ENCODE measurements around the gene TMBIM1. TPM values are rescaled to one million over a fixed set of nuclear protein-coding genes. Genes with fewer than 3 reads are reported as not detected.

The TMBIM1 gene
- total RNA-seq, 2 experiments from 2014 or later, result 82.9 to 86.4 TPM

DNA sequence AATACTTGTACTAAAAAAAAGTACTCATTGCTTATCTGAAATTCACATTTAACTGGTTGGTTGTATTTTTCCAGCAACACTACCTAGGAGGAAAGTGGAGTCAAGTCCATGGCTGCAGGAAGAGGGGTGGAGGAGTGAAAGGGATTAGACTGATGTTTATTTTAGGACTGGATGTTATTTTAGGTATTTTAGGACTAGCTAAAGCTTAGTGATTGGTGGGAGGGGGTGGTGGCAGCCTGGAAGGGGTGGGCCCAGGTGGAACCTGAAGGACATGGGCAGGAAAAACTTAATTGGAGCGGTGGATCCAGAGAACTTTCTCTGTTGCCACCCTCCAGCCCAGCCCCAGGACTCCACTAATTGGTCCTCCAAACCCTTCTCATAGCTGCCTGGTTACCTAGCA lies 3.9 kb upstream of the TMBIM1 start:
- CTCF ChIA-PET, result interaction anchor here (0.6 to 1.7 kb wide), 2 partner anchors 21 to 60 kb away, joined by 3 to 5 read pairs; partner anchors contain the start of gene CATIP
- POLR2A ChIA-PET, result interaction anchor here (0.6 kb wide), 1 partner anchor 70 kb away, joined by 10 read pairs; no protein-coding TSS in a partner anchor

DNA sequence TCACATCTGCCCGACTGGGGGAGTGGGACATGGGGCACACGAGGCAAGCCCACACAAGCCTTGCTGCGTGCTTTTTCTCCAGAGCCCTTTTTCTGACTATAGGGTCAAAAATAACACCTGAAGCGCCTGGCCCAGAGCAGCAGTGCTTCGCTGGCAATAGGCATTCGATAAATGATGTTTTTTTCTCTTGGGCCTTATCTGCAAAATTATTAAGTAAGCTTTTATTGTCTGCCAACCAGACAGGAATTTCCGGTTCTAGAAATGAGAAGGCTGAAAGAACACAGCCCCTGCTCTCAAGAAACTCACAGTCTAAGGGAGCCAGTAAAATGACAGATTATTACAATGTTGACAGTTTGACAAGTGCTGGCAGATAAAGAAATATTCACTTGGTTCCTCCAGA lies 2.7 kb upstream of the TMBIM1 start:
- ChIA-PET CTCF (interaction anchor here (0.7 to 1.7 kb wide), 3 partner anchors 21 to 65 kb away, joined by 4 to 5 read pairs (median 5); partner anchors contain the start of gene CATIP), POLR2A (no interaction called here)

DNA sequence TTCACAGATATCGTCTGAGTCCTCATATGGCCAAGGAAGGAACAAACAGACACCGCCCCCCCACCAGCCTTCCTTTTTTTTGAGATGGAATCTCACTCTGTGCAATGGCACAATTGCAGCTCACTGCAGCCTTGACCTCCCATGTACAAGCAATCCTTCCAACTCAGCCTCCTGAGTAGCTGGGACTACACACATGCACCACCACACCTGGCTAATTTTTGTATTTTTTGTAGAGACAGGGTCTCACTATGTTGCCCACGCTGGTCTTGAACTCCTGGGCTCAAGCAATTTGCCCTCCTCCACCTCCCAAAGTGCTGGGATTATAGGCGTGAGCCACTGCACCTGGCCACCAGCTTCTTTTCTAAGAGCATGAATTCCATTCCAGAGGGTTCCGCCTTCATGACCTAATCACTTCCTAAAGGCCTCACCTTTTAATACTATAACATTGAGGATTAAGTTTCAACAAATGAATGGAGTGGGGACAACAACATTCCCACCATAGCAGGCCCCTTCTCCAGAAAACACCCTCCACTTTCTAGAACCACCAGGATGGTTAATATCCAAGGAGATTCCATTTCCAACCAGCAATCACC lies 2.2 kb upstream of the TMBIM1 start:
- ChIA-PET POLR2A (no interaction called here), CTCF (interaction anchor here (1.1 to 1.7 kb wide), 2 partner anchors 21 to 62 kb away, joined by 5 read pairs; partner anchors contain the start of gene CATIP)

DNA sequence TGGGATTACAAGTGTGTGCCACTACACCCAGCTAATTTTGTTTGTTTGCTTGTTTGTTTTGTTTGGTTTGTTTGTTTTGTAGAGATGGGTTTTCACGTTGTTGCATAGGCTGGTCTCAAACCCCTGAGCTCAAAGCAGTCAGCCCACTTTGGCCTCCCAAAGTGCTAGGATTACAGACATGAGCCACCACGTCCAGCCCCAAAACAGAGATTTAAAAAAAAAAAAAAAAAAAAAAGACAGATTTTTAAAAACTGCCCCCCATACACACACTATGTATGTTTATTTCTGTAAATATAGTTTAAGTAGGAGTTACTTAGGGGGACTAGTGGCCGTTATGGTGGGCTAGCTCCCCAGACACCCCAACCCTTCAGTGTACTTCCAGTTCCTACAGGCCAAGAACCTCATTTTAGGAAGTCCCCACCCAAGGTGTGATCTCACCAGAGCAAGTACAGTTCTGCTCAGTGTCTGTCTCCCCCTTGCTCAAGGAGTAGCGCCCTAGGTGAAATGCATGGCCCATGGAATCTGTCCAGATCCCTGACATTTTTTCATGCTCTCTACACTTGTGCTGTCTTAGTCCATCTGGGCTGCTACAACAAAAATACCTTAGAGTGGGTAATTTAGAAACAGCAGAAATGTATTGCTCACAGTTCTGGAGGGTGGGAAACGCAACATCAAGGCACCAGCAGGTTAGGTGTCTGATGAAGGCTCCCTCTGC lies 1.6 kb upstream of the TMBIM1 start:
- ChIA-PET POLR2A (no interaction called here), CTCF (interaction anchor here (0.5 to 0.8 kb wide), 7 partner anchors 19 to 339 kb away, joined by 3 to 5 read pairs (median 4); no protein-coding TSS in a partner anchor)

DNA sequence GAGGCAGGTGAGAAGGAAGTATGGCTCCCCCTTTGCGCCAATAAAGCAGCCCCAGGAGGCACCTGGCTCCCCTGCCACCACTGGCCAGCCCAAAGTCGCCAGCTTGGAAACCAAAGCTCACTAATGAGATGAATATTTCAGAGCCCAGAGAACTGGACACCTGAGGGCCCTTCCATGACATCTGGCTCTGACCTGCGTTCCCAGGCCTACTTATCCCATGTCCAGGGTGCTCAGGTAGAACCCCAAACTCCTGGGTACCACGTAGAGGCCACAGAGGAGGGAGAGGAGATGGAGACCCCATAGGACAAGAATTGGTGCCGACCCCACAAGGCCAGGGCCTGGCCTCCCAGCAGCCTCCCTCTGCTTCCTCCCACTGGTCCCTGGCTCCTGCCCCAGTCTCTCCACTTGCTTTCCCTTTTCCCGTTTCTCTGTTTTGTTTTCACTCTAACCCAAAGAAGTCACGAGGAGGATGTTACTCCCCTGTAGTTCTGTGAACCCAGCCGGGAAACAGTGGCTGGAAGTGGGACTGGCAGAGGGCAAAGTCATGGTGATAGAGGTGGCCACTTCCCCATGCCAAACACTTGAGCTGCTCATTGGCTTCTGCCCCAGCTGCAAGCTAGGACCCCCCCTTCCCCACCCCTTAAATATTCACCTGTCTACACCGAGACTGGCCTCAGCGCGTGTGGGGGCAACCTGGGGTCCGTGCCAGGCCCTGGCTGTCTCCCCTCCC lies 820 bp downstream of the TMBIM1 start:
- ChIA-PET POLR2A (interaction anchor here (1.3 kb wide), 1 partner anchor 21 kb away, joined by 5 read pairs; the partner anchor contains the start of genes AAMP and PNKD), CTCF (interaction anchor here (0.6 to 4.2 kb wide), 5 partner anchors 10 to 244 kb away, joined by 3 to 43 read pairs (median 4); partner anchors contain the start of genes AAMP, CTDSP1 and PNKD)

DNA sequence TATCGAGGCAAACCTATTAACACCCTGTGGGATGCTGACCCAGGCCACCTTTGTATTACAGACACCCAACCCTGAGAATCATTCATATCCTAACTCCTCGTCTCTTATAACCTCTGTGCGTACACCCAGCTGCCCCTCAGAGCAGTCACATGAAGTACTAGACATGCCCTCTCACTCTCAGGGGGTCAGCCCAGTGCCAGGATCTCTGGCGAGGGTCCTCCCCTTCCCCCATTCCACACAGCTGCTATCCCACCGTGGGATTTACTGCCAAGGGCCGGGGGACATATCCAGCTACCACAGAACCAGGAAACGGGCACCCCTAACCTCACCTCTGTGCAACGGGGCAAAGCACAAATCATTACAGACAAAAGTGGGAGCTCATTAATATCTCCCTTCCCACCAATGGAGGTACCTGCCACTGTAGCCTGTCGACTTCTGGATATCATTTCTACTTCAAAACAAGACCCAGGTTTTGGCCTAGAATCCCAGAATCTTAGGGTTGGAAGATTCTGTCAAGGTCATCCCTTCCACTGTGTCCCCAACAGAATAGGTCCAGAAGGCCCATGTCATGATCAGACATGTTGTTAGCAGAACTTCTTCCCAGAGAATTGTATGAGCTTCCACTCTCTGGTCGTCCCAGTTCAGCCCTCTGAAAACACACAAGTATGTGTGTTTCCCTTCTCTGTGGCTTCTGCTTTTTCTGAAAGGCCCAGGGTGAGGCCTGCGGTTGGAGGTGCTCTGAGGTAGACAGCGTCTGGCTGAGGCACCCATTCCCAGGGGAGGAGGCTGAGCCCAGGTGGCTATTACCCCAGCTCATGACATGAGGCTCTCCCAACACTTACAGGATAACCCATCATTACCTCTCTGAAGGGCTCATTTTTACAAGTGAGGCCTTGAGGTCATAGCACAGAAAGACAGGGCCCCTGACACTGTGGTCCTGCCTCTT lies 1.7 kb downstream of the TMBIM1 start:
- ChIA-PET POLR2A (interaction anchor here (0.6 to 1.3 kb wide), 2 partner anchors 20 to 292 kb away, joined by 4 to 5 read pairs; partner anchors contain the start of genes AAMP and PNKD), CTCF (interaction anchor here (0.9 to 4.2 kb wide), 4 partner anchors 11 to 109 kb away, joined by 3 to 43 read pairs (median 6); partner anchors contain the start of genes AAMP, CTDSP1 and PNKD)

DNA sequence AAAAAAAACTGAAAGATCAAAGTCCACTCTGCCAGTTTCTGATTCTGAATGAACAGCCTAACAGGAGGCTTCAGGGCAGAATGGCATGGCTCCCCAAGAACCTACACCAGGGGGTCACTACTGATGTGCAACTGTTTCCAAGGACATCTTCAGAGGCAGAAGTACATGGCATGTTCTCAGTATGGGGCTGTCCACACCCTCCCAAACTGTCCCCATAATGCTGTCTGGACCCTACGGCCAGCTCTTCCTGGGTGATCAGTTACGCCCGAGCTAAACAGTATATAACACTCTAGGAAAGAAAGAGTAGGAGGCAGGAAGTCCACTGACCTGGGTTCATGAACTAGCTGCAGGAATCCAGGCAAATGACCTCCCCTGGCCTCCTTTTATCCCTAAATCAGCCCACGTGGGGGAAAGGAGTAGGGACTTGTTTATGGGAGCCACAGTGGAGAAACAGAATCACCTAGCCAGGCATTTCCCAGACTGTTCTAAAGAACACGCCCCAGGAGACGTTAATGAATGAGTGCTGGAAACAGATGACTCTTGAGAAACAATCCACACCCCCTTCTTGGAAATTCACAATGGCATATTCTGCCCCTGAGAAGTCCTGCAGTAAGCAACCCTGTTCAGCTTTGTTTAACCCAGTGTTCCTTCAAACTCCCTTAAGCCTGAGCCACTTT lies 2.5 kb downstream of the TMBIM1 start:
- ChIA-PET CTCF (interaction anchor here (1.8 to 4.2 kb wide), 2 partner anchors 12 to 18 kb away, joined by 8 to 43 read pairs; partner anchors contain the start of genes AAMP and PNKD), POLR2A (interaction anchor here (0.6 kb wide), 1 partner anchor 293 kb away, joined by 4 read pairs; no protein-coding TSS in a partner anchor)

DNA sequence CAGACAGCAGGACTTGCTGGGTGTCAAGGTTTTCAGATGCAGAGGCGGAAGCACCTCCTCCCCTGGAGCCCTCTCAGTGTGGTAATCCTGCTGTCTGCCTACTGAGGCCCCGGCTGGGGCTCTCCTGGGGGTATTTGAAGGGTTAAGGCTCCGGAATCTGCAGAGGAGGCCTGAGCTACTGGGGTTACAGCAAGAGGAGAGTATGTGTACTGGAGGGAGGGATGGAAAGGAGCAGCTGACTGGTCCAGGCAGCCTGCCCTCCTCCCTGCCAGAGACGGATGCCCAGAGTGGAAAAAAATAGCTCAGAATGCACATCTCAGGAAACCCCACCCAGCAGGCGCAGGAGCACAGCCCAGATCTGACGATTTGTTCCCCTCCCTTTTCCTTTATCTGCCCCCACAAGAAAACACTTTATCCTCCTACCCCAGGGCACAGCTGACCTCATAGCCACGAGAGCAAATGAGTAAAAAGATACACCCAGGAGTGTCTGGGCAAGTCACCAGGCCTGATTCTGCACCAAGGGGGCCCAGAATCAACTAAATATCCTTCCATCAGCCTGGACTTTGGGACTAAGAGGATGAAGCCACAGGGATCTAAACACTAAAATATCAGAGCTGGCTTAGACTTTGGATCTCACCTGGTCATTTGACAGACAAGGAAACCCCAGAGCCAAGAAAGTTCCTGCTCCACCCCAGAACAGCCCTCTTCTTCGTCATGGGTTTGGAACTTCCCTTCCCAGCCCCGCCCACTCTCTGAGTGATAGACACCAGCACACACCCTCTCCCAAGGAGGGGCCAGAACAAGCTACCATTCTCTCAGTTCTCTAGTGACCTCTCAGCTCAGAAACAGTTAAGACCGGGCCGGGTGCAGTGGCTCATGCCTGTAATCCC lies 5.5 kb downstream of the TMBIM1 start:
- ChIA-PET POLR2A (interaction anchor here (0.5 to 2.6 kb wide), 7 partner anchors 9 to 424 kb away, joined by 3 to 34 read pairs (median 3); partner anchors contain the start of genes AAMP, BCS1L, PNKD and TTLL4), CTCF (interaction anchor here (0.9 to 7.3 kb wide), 8 partner anchors 12 to 115 kb away, joined by 3 to 70 read pairs (median 4); partner anchors contain the start of genes AAMP, CATIP and PNKD)

DNA sequence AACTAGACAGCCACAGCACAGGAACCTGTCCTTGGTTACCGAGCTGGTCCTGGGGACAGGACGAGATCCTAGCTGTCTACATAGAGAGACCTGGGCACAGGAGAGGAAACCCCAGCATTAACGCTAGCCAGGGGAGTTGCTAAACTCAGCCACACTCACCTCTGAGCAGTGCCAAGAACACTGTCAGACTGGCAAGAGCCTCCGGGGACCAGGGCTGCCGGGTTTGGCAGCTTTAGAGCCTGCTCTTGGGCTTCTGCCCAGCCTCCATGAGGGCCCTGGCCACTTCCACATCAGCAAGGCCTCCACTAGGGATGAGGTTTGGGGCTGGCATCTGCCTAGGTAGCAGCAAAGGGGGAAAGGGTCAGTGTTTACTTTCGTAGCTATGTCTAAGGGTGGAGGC lies 6.7 kb downstream of the TMBIM1 start:
- POLR2A ChIA-PET, result interaction anchor here (2.1 to 2.6 kb wide), 2 partner anchors 15 to 111 kb away, joined by 5 to 34 read pairs; partner anchors contain the start of genes AAMP and PNKD
- CTCF ChIA-PET, result interaction anchor here (0.5 to 7.3 kb wide), 5 partner anchors 10 to 111 kb away, joined by 3 to 70 read pairs (median 4); partner anchors contain the start of genes AAMP and PNKD

DNA sequence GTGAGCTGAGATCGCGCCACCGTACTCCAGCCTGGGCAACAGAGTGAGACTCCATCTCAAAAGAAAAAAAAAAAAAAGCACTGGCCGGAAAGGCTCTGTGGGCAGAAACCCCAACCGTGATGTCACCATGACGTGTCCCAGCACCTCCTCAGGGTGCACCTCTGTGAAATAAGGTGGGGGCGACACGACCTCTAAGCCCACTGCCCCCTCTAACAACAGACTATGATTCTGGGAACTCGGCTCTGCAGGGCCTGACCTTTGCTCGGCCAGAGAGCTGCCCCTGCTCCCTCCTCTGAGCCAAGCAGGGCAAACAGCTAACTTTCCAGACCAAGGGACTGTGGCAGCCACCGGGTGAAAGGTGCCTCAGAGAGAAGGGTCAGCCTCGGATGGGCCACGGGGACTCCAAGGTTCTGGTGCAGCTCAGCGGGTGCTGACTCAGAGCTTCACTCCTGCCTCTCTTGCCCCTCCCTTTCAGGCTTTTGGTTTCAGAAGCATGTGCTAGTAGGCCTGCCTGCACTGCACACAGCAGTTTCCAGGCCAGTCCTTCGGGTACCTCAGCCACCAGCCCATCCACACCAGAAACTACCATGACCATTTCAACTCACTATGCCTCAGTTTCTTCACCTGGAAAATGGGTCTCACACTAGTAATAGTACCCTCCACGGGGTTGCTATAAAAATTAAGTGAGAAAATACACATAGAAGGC lies 8.0 kb downstream of the TMBIM1 start:
- POLR2A ChIA-PET, result interaction anchor here (0.8 to 1.0 kb wide), 3 partner anchors 11 to 64 kb away, joined by 3 read pairs; no protein-coding TSS in a partner anchor
- CTCF ChIA-PET, result interaction anchor here (0.5 to 7.3 kb wide), 5 partner anchors 9 to 1880 kb away, joined by 3 to 70 read pairs (median 4); partner anchors contain the start of genes AAMP, CATIP and PNKD

DNA sequence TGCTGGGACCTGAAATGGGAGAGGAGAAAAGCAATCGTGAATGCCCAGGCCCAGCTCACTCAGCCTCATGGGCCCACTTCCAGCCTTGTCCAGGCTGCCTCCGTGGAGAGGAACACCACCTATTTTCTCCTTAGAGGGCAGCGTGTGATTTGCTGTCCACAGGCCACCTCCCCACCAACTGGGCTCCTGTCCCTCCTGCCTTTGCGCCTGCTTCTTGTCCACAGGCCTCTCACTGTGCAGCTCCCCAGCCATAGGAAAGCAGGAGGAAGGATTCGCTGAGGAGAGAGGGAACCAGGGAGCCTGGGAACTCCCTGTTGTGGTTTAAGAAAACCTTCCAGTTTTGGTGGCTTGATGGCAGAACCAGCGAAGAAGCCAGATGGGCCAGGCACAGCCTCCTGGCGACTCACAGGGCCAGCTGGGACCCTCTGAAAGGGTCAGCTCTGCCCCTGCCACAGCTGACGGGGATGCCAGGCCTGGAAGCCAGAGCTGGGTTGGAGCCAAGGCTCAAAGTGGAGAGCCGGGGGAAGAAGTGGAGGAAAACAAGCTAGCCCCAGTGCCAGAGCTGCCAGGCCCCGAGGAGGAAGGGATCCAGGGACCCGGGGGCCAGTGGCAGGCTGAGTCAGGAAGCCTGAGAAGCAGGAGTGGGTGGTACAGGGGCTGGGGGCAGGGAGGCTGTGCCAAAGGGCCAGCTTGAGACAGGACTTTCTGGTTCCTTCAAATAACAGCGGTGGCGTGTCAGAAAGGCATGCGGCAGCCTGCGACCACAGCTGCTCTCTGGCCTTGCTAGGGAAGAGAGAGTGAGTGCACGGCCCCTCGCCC lies 9.9 kb downstream of the TMBIM1 start:
- ChIA-PET CTCF (interaction anchor here (0.9 to 7.3 kb wide), 2 partner anchors 11 to 19 kb away, joined by 3 to 70 read pairs; partner anchors contain the start of genes AAMP and PNKD), POLR2A (no interaction called here)

DNA sequence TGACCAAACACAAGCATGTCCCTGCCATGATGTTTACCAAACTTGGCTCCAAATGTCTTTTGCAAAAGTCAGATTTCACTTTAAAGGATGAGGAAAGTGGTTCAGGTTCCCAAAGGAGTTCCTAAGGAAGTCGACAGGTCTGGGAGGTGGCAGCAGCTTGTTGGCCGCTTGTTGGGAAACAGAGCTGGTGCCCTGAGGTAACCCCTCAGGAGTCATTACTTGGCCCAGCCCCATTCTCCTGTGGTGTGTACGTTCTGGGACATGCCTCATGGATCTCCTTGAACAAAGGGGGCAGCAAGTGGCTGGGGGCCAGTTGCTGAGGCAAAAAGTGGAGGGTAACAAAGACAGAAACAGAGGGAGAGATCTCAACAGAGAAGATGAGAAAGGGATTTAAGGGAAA lies 10.9 kb downstream of the TMBIM1 start:
- POLR2A ChIA-PET, result interaction anchor here (0.6 kb wide), 1 partner anchor 35 kb away, joined by 4 read pairs; no protein-coding TSS in a partner anchor
- CTCF ChIA-PET, result interaction anchor here (7.3 kb wide), 1 partner anchor 10 kb away, joined by 70 read pairs; the partner anchor contains the start of genes AAMP and PNKD

DNA sequence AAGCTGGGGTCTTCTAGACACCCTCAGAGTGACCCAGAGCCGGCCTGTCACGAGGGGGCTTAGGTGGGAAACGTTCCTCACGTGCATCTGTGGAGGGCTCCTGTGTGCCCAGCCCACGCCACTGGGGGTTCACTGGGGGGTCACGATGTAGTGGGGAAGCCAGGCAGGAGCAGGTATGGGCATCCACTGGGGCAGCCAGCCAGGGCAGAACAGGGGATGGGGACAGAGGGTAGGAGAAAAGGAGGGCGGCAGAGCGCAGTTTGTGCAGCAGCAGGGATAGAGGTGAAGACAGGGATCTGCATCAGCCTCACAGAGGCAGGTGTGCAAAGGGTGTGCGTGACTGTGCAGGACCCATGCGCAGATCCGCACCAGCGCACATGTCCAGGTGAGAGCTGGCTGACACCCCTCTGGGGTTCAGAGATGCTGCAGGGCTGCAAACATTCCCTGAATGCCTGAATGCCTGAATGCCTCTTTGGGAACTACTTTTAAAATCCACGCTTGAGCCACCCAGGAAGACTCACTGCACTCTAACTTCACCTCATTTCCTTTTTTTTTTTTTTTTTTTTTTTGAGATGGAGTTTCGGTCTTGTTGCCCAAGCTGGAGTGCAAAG lies 11.9 kb downstream of the TMBIM1 start:
- POLR2A ChIA-PET, result no interaction called here
- CTCF ChIA-PET, result interaction anchor here (1.0 to 7.3 kb wide), 2 partner anchors 9 to 23 kb away, joined by 3 to 70 read pairs; partner anchors contain the start of genes AAMP and PNKD

Data from activated CD8-positive, alpha-beta memory T cell treated with anti-CD3 and anti-CD28 coated beads for 36 hours (primary cell).